H9 (cell line): ENCODE measurements around the gene SELPLG. TPM values are rescaled to one million over a fixed set of nuclear protein-coding genes. Genes with fewer than 3 reads are reported as not detected.

Source experiments
- DNase-seq: peaks from one replicate; pipeline ENCODE4 v3.0.0-alpha.2; 2017
- H2AFZ ChIP-seq: one replicate; pipeline ENCODE4 v1.6.1; 2013; ENCODE audit warnings: mild to moderate bottlenecking, low read length, control low read depth, moderate library complexity
- H2AK5ac ChIP-seq: 2 replicates; pipeline ENCODE4 v1.6.1; 2013; ENCODE audit warnings: low read length, control low read depth, mixed read lengths; ENCODE audit not compliant: insufficient read length
- H2BK120ac ChIP-seq: one replicate; pipeline ENCODE4 v1.6.1; 2013; ENCODE audit warnings: low read depth, mild to moderate bottlenecking, low read length, control low read depth, inconsistent platforms; ENCODE audit not compliant: poor library complexity, severe bottlenecking
- H2BK12ac ChIP-seq: 2 replicates; pipeline ENCODE4 v1.6.1; 2013; ENCODE audit warnings: low read length, control low read depth, mixed read lengths, low read depth; ENCODE audit not compliant: insufficient read length
- H2BK15ac ChIP-seq: 2 replicates; pipeline ENCODE4 v1.6.1; 2013; ENCODE audit warnings: low read depth, low read length, control low read depth
- H2BK20ac ChIP-seq: one replicate; pipeline ENCODE4 v1.6.1; 2013; ENCODE audit warnings: low read depth, mild to moderate bottlenecking, low read length, control low read depth, inconsistent platforms; ENCODE audit not compliant: poor library complexity, severe bottlenecking
- H2BK5ac ChIP-seq: 2 replicates; pipeline ENCODE4 v1.6.1; 2013; ENCODE audit warnings: low read length, control low read depth, mixed read lengths; ENCODE audit not compliant: insufficient read length
- H3K14ac ChIP-seq: 2 replicates; pipeline ENCODE4 v1.6.1; 2013; ENCODE audit warnings: low read length, control low read depth; ENCODE audit not compliant: insufficient read depth
- H3K18ac ChIP-seq: 2 replicates; pipeline ENCODE4 v1.6.1; 2013; ENCODE audit warnings: low read depth, mild to moderate bottlenecking, mixed read lengths, low read length, control low read depth; ENCODE audit not compliant: insufficient read length
- H3K23ac ChIP-seq: 2 replicates; pipeline ENCODE4 v1.6.1; 2013; ENCODE audit warnings: low read length, control low read depth, mixed read lengths, low read depth; ENCODE audit not compliant: insufficient read length
- H3K23me2 ChIP-seq: 2 replicates; pipeline ENCODE4 v1.6.1; 2013; ENCODE audit warnings: low read depth, mild to moderate bottlenecking, mixed read lengths, low read length, control low read depth; ENCODE audit not compliant: insufficient read length, poor library complexity, severe bottlenecking
- H3K27ac ChIP-seq: 2 replicates; pipeline ENCODE4 v1.5.1; 2013; ENCODE audit warnings: low read length, control low read depth, mixed read lengths, low read depth; ENCODE audit not compliant: insufficient read length
- H3K27me3 ChIP-seq: 2 replicates; pipeline ENCODE4 v1.6.1; 2013; ENCODE audit warnings: low read length, control low read depth, inconsistent platforms; ENCODE audit not compliant: insufficient read depth
- H3K4ac ChIP-seq: 2 replicates; pipeline ENCODE4 v1.6.1; 2013; ENCODE audit warnings: low read depth, mild to moderate bottlenecking, control low read depth, inconsistent platforms, low read length, moderate library complexity
- H3K4me1 ChIP-seq: 2 replicates; pipeline ENCODE4 v1.6.1; 2013; ENCODE audit warnings: low read length, control low read depth, inconsistent platforms; ENCODE audit not compliant: insufficient read depth
- H3K4me2 ChIP-seq: 2 replicates; pipeline ENCODE4 v1.6.1; 2013; ENCODE audit warnings: low read length, control low read depth, mixed read lengths; ENCODE audit not compliant: insufficient read length, insufficient read depth
- H3K56ac ChIP-seq: 2 replicates; pipeline ENCODE4 v1.6.1; 2013; ENCODE audit warnings: low read depth, mild to moderate bottlenecking, mixed read lengths, low read length, control low read depth; ENCODE audit not compliant: insufficient read length
- H3K79me1 ChIP-seq: 2 replicates; pipeline ENCODE4 v1.6.1; 2013; ENCODE audit warnings: low read depth, mild to moderate bottlenecking, moderate library complexity, low read length, control low read depth, inconsistent platforms; ENCODE audit not compliant: insufficient read depth, poor library complexity, severe bottlenecking
- H3K79me2 ChIP-seq: 2 replicates; pipeline ENCODE4 v1.6.1; 2013; ENCODE audit warnings: low read length, control low read depth, inconsistent platforms; ENCODE audit not compliant: insufficient read depth
- H3K9ac ChIP-seq: 2 replicates; pipeline ENCODE4 v1.6.1; 2013; ENCODE audit warnings: low read length, control low read depth, mixed read lengths; ENCODE audit not compliant: insufficient read length; ENCODE audit errors: extremely low read depth
- H3K9me3 ChIP-seq: one replicate; pipeline ENCODE4 v1.6.1; 2013; ENCODE audit warnings: low read depth, low read length, inconsistent platforms; ENCODE audit not compliant: control insufficient read depth
- H3T11ph ChIP-seq: one replicate; pipeline ENCODE4 v1.6.1; 2013; ENCODE audit warnings: mild to moderate bottlenecking, low read length, control low read depth, inconsistent platforms
- H4K20me1 ChIP-seq: one replicate; pipeline ENCODE4 v1.6.1; 2013; ENCODE audit not compliant: control insufficient read depth, insufficient read length, insufficient read depth
- H4K5ac ChIP-seq: 2 replicates; pipeline ENCODE4 v1.6.1; 2013; ENCODE audit warnings: low read depth, mild to moderate bottlenecking, mixed read lengths, low read length, control low read depth; ENCODE audit not compliant: insufficient read length
- H4K8ac ChIP-seq: replicated peaks from 2 replicates; pipeline ENCODE4 v1.6.1; 2013; ENCODE audit warnings: low read length, control low read depth, mixed read lengths, low read depth; ENCODE audit not compliant: insufficient read length
- H4K91ac ChIP-seq: 2 replicates; pipeline ENCODE4 v1.6.1; 2013; ENCODE audit warnings: low read depth, mild to moderate bottlenecking, moderate library complexity, mixed read lengths, low read length, control low read depth; ENCODE audit not compliant: insufficient read length
- H3K27ac Mint-ChIP-seq, 3 experiments: 2 replicates in 2 of 3; 3 replicates in 1 of 3; pipeline ENCODE4 v1.8.0; 2020 to 2021; ENCODE audit warnings: mixed read lengths in 3 of 3, mild to moderate bottlenecking in 1 of 3, moderate library complexity in 1 of 3
- H3K27me3 Mint-ChIP-seq: 2 replicates; pipeline ENCODE4 v1.8.0; 2021; ENCODE audit warnings: low read depth, mild to moderate bottlenecking, moderate library complexity, mixed read lengths
- H3K36me3 Mint-ChIP-seq, 3 experiments: 2 replicates in 2 of 3; 3 replicates in 1 of 3; pipeline ENCODE4 v1.8.0; 2020 to 2021; ENCODE audit warnings: low read depth in 3 of 3, mixed read lengths in 3 of 3; ENCODE audit not compliant: insufficient read depth in 1 of 3
- H3K4me1 Mint-ChIP-seq, 2 experiments: 2 replicates each; pipeline ENCODE4 v1.8.0; 2020; ENCODE audit warnings: mixed read lengths in 2 of 2
- H3K4me3 Mint-ChIP-seq, 2 experiments: 2 replicates in 1 of 2; 3 replicates in 1 of 2; pipeline ENCODE4 v1.8.0; 2020 to 2021; ENCODE audit warnings: mild to moderate bottlenecking in 2 of 2, mixed read lengths in 2 of 2, moderate library complexity in 1 of 2
- H3K9me3 Mint-ChIP-seq, 2 experiments: 2 replicates in 1 of 2; 3 replicates in 1 of 2; pipeline ENCODE4 v1.8.0; 2020; ENCODE audit warnings: mild to moderate bottlenecking in 2 of 2, mixed read lengths in 2 of 2, moderate library complexity in 1 of 2
- CTCF ChIP-seq: fragments of 200-600 bp; sonication (generic); conservative IDR thresholded peaks from 3 replicates; pipeline ENCODE4 v1.8.0; 2021; ENCODE audit warnings: antibody characterized with exemption, mild to moderate bottlenecking
- WGBS: extraction: QIAGEN DNeasy Blood & Tissue Kit; methylation state at CpG from one replicate; pipeline ENCODE4 v1.1.7; 2013; ENCODE audit warnings: missing lambda C conversion rate, low lambda C conversion rate, mixed read lengths; ENCODE audit not compliant: insufficient read length; ENCODE audit errors: extremely low coverage; 5-methylcytosine and 5-hydroxymethylcytosine counted together
- total RNA-seq: library from RNA; stranded (reverse); gene quantifications from 2 replicates; pipeline ENCODE4 v1.2.1, GENCODE V29; 2021

The SELPLG gene
- total RNA-seq, 1 experiment from 2014 or later: 0.15 TPM

DNA sequence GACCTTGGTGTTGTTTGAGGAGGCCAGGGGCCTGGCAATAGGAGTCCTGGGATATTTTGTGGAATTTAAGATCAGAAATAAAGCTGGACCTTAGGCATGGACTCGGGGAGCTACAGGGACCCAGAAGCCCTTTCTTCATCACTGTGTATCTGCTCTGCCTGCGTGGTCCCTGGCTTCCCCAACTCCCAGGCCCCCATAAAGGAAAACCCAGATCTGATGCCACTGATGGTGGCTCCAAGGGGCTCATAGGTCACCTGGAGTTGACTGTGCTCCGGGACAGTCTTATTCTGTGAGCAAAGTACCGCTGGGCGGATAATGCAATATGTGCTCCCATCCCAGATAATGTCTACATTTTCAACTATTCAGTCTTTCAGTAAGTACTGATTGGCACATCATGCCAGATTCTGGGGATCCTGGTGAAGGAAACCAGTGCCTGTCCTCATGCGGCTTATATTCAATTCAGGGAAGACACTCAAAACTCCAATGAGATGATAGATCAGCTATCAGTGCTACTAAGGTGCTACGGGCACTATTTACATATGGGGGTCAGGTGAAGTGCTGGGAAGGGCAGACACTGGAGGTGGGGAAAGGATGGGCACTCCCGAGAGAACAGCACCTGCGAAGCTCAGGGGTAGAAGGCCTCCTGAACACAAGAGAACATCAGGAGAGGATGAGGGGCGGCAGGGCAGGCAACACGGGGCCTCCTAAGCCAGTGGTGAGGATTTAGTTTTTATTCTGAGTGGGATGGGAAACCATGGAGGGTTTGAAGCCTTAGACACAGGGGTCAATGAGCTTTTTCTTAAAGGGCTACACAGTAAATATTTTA, 5.5 kb upstream of the SELPLG start:
- no peaks in the 10 kb centered on the region for H4K20me1 ChIP-seq
- no peak overlapping the region for H3K18ac ChIP-seq
- no peak overlapping the region for H2BK120ac ChIP-seq
- no peak overlapping the region for H2BK12ac ChIP-seq
- no peak overlapping the region for H3K9ac ChIP-seq
- H3K9me3 Mint-ChIP-seq: no peaks in the 10 kb centered on the region
- peak; percentile 28 for DNase-seq
- H3K27me3 Mint-ChIP-seq: no peaks in the 10 kb centered on the region
- no peak overlapping the region for H4K91ac ChIP-seq
- H3K4me1 ChIP-seq: peaks cover 12% of the 10 kb centered on the region; the same call in 1 of the 2 replicates
- no peak overlapping the region for H3K14ac ChIP-seq
- H3K4ac ChIP-seq: no peak overlapping the region
- H3T11ph ChIP-seq: no peak overlapping the region
- no CpG with 5 or more reads among the region's 11 CpGs for WGBS
- no peak overlapping the region for H4K8ac ChIP-seq
- no peak overlapping the region for H2AFZ ChIP-seq
- H4K5ac ChIP-seq: no peak overlapping the region
- no peak for TF ChIP-seq CTCF
- no peak overlapping the region for H2AK5ac ChIP-seq
- H2BK5ac ChIP-seq: no peak overlapping the region
- peaks cover 0 to 7% (median 4%) of the 10 kb centered on the region in 3 experiments; a peak in 3 of 7 replicates for H3K36me3 Mint-ChIP-seq
- no peak overlapping the region for H3K27ac ChIP-seq
- H2BK15ac ChIP-seq: no peak overlapping the region
- no peak overlapping the region for H3K4me3 Mint-ChIP-seq
- peaks cover 71 to 72% of the 10 kb centered on the region in 2 experiments for H3K4me1 Mint-ChIP-seq
- H3K27ac Mint-ChIP-seq: peak overlapping the region; percentile 89 to 95 (median 93); a peak in 6 of 7 replicates
- no peak overlapping the region for H3K4me2 ChIP-seq
- H3K27me3 ChIP-seq: no peaks in the 10 kb centered on the region
- no peaks in the 10 kb centered on the region for H3K9me3 ChIP-seq
- no peaks in the 10 kb centered on the region for H3K23me2 ChIP-seq
- no peaks in the 10 kb centered on the region for H3K79me2 ChIP-seq
- H2BK20ac ChIP-seq: no peak overlapping the region
- H3K23ac ChIP-seq: no peak overlapping the region
- no peak overlapping the region for H3K56ac ChIP-seq
- H3K79me1 ChIP-seq: no peaks in the 10 kb centered on the region
